ENCODE measurements around the gene EZH2. TPM values are rescaled to one million over a fixed set of nuclear protein-coding genes. Genes with fewer than 3 reads are reported as not detected.

Gene EZH2
- total RNA-seq, 2 donors from 2014 or later = 2.3 to 8.6 TPM

GRCh38 chr7:148787571-148788295, 96.4 kb downstream of the EZH2 start:
- Histone ChIP-seq H3K27ac (no peak overlapping the region), H3K4me1 (replicated peaks) (no peaks in the 10 kb centered on the region), H3K27me3 (replicated peaks; ENCODE audit: insufficient read depth) (no peaks in the 10 kb centered on the region), H3K36me3 (peaks cover 11 to 13% of the 10 kb centered on the region in 2 donors), H3K4me3 (no peak overlapping the region), H3K9me3 (no peaks in the 10 kb centered on the region)
- no peak for DNase-seq (ENCODE audit: low spot score)
- 90% methylated on average over 14 of the region's 14 CpGs for WGBS
- intact Hi-C loops (cut with DNase I) = no loop called here
- TF ChIP-seq POLR2A (IDR thresholded peaks at IDR 0.05) (no peak), POLR2AphosphoS5 (IDR thresholded peaks at IDR 0.05) (no peak), CTCF (IDR thresholded peaks at IDR 0.05) (no peak)

- TF ChIP-seq POLR2A (IDR thresholded peaks at IDR 0.05) (no peak), CTCF (IDR thresholded peaks at IDR 0.05) (no peak), POLR2AphosphoS5 (IDR thresholded peaks at IDR 0.05) (peak; percentile 30)
- intact Hi-C loops (cut with DNase I) = no loop called here
- Histone ChIP-seq H3K4me3 (no peak overlapping the region), H3K36me3 (peaks cover 8 to 9% of the 10 kb centered on the region in 2 donors), H3K27ac (no peak overlapping the region), H3K27me3 (replicated peaks; ENCODE audit: insufficient read depth) (no peaks in the 10 kb centered on the region), H3K9me3 (no peaks in the 10 kb centered on the region), H3K4me1 (replicated peaks) (no peaks in the 10 kb centered on the region)
- peak; percentile 28 for DNase-seq (ENCODE audit: low spot score)
- 63% methylated on average over 15 of the region's 15 CpGs for WGBS
These were observed 100.1 kb downstream of the EZH2 start for GRCh38 chr7:148783801-148784527.

- Histone ChIP-seq H3K36me3 (peaks cover 3 to 8% of the 10 kb centered on the region in 2 donors), H3K4me3 (no peak overlapping the region), H3K4me1 (replicated peaks) (no peaks in the 10 kb centered on the region), H3K27me3 (replicated peaks; ENCODE audit: insufficient read depth) (no peaks in the 10 kb centered on the region), H3K9me3 (no peaks in the 10 kb centered on the region), H3K27ac (no peak overlapping the region)
- TF ChIP-seq CTCF (IDR thresholded peaks at IDR 0.05) = no peak
- no peak for TF ChIP-seq POLR2AphosphoS5 (IDR thresholded peaks at IDR 0.05)
- no peak for TF ChIP-seq POLR2A (IDR thresholded peaks at IDR 0.05)
- WGBS = 72% methylated on average over 44 of the region's 44 CpGs
- DNase-seq (ENCODE audit: low spot score) = no peak
- intact Hi-C loops (cut with DNase I) = no loop called here
These were observed 101.2 kb downstream of the EZH2 start for GRCh38 chr7:148782757-148783456.

GRCh38 chr7:148774471-148774870, 109.6 kb downstream of the EZH2 start:
- no peak for TF ChIP-seq POLR2A (IDR thresholded peaks at IDR 0.05)
- TF ChIP-seq CTCF (IDR thresholded peaks at IDR 0.05) = no peak
- TF ChIP-seq POLR2AphosphoS5 (IDR thresholded peaks at IDR 0.05) = no peak
- Histone ChIP-seq H3K4me1 (replicated peaks) (no peaks in the 10 kb centered on the region), H3K27me3 (replicated peaks; ENCODE audit: insufficient read depth) (no peaks in the 10 kb centered on the region), H3K4me3 (no peak overlapping the region), H3K27ac (no peak overlapping the region), H3K9me3 (no peaks in the 10 kb centered on the region), H3K36me3 (peaks cover 0 to 3% of the 10 kb centered on the region in 2 donors)
- no peak for DNase-seq (ENCODE audit: low spot score)
- intact Hi-C loops (cut with DNase I) = no loop called here
- WGBS = 73% methylated on average over 1 of the region's 1 CpG

Measured in prostate gland (tissue), 2 donors.